ENCODE results near the gene NECAP2. TPM values are rescaled to one million over a fixed set of nuclear protein-coding genes. Genes with fewer than 3 reads are reported as not detected.

Gene NECAP2
- total RNA-seq, 4 donors from 2014 or later: 43.8 to 56.8 (median 48.6) TPM

Other genes starting within 250 kb of the NECAP2 start
- gene ARHGEF19, start 228.1 kb upstream of the NECAP2 start, total RNA-seq: 10 to 100 TPM; 11.9 to 32.3 (median 17.5) TPM
- 10 to 100 TPM in 3 of 4 donors, 1 to 10 TPM in 1; 4.3 to 21.8 (median 15.3) TPM for gene CPLANE2, start 203.5 kb upstream of the NECAP2 start, total RNA-seq
- gene FBXO42, start 88.2 kb upstream of the NECAP2 start, total RNA-seq: 10 to 100 TPM; 24.3 to 41.9 (median 31.9) TPM
- gene SZRD1, start 73.5 kb upstream of the NECAP2 start, total RNA-seq: 10 to 100 TPM; 59.4 to 82.8 (median 74.4) TPM
- not detected for gene SPATA21, start 3.3 kb upstream of the NECAP2 start, total RNA-seq
- gene RNU1-1, start 73.6 kb downstream of the NECAP2 start, total RNA-seq: under 1 TPM; under 0.01 TPM
- gene NBPF1, start 172.8 kb downstream of the NECAP2 start, total RNA-seq: 10 to 100 TPM; 38.9 to 50.9 (median 46.5) TPM
- under 1 TPM; under 0.01 TPM for gene RNU1-3, start 226.2 kb downstream of the NECAP2 start, total RNA-seq

Measured in thyroid gland (tissue), 4 donors.